Right atrium auricular region (tissue), 2 donors: ENCODE measurements around the gene ASIC5. TPM values are rescaled to one million over a fixed set of nuclear protein-coding genes. Genes with fewer than 3 reads are reported as not detected.

ENCODE experiments used
- DNase-seq: peaks from one replicate; pipeline ENCODE4 v3.0.0-alpha.2; 2019; ENCODE audit warnings: low spot score
- H3K27ac ChIP-seq, 2 donors: fragments of 200-600 bp; sonication (generic); 1 replicate in 1 of 2; 2 replicates in 1 of 2; pipeline ENCODE4 v1.5.1; 2016 to 2019
- H3K27me3 ChIP-seq, 2 donors: fragments of 200-600 bp; sonication (generic); one replicate each; pipeline versions ENCODE4 v1.5.1 to v1.6.0; 2017 to 2019
- H3K36me3 ChIP-seq: fragments of 200-600 bp; sonication (generic); one replicate; pipeline ENCODE4 v1.5.1; 2016
- H3K4me1 ChIP-seq, 2 donors: fragments of 200-600 bp; sonication (generic); one replicate each; pipeline versions ENCODE4 v1.5.1 to v1.6.0; 2017 to 2019
- H3K4me3 ChIP-seq, 2 donors: fragments of 200-600 bp; sonication (generic); 1 replicate in 1 of 2; 2 replicates in 1 of 2; pipeline ENCODE4 v1.5.1; 2017 to 2019; ENCODE audit warnings: mild to moderate bottlenecking in 1 of 2, moderate library complexity in 1 of 2
- H3K9me3 ChIP-seq, 2 donors: fragments of 200-600 bp; sonication (generic); one replicate each; pipeline ENCODE4 v1.5.1; 2019
- total RNA-seq, 2 donors: library from RNA; depleted of rRNA; stranded (reverse); fragments of >200 nt; gene quantifications; one replicate each; pipeline ENCODE4 v1.1.0, GENCODE V29; 2016
- TF ChIP-seq, protein P1 (sequence below), 2 donors: fragments of 200-600 bp; sonication (generic); IDR thresholded peaks; one replicate each; pipeline ENCODE4 v1.5.1; 2019; ENCODE audit warnings: antibody characterized with exemption in 2 of 2

The ASIC5 gene
- total RNA-seq, 2 donors from 2014 or later, result not detected

DNA sequence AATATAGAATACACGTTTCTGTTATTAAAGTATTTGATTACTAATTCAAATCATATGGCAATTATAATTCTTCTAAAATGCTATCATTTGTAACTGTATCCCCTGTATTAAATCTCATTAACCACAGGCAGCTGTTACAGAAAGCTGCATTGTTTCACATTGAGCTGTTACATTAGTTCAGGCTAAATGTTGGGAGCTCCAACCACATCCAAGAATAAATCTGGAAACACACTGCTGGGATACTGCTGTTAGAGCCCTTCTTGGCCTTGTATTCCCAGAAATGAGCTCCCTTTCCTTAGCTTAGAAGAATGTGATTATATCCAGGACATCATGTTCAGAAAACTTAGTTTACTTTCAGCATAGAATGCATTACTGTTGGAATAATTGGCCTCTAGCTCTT lies 59.1 kb downstream of the ASIC5 start:
- H3K4me1 ChIP-seq, result no peaks in the 10 kb centered on the region

DNA sequence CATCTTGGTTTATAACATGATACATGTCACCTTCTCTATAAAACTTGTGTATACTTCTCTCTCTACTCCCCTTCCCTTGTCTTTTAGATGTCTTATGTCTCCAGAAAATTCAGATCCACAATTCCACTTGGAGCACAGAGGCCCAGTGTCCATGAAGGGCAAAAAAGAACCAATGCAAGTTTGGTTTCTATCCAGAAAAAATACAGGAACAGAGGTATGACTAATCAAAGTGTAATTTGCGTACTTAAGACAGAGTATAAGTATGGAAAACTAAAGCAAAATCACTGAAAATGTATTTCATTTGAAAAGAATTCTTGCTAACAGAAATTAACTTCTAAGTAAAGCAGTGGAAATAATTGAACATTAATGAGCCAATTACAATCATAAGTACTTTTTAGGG lies 61.1 kb downstream of the ASIC5 start:
- H3K4me3 ChIP-seq, result no peak overlapping the region
- H3K27me3 ChIP-seq, result no peaks in the 10 kb centered on the region
- H3K36me3 ChIP-seq, result peaks cover 30% of the 10 kb centered on the region
- DNase-seq, result no peak
- H3K27ac ChIP-seq, result no peak overlapping the region
- H3K4me1 ChIP-seq, result no peaks in the 10 kb centered on the region
- H3K9me3 ChIP-seq, result no peaks in the 10 kb centered on the region
- TF ChIP-seq, protein P1, sequence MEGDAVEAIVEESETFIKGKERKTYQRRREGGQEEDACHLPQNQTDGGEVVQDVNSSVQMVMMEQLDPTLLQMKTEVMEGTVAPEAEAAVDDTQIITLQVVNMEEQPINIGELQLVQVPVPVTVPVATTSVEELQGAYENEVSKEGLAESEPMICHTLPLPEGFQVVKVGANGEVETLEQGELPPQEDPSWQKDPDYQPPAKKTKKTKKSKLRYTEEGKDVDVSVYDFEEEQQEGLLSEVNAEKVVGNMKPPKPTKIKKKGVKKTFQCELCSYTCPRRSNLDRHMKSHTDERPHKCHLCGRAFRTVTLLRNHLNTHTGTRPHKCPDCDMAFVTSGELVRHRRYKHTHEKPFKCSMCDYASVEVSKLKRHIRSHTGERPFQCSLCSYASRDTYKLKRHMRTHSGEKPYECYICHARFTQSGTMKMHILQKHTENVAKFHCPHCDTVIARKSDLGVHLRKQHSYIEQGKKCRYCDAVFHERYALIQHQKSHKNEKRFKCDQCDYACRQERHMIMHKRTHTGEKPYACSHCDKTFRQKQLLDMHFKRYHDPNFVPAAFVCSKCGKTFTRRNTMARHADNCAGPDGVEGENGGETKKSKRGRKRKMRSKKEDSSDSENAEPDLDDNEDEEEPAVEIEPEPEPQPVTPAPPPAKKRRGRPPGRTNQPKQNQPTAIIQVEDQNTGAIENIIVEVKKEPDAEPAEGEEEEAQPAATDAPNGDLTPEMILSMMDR (IDR thresholded peaks at IDR 0.05), result no peak

More for the DNA sequence above, 59.1 kb downstream of the ASIC5 start:
- TF ChIP-seq, protein P1 (IDR thresholded peaks at IDR 0.05), result no peak
- Histone ChIP-seq H3K9me3 (no peaks in the 10 kb centered on the region), H3K27ac (no peak overlapping the region), H3K27me3 (no peaks in the 10 kb centered on the region), H3K36me3 (peaks cover 30% of the 10 kb centered on the region), H3K4me3 (no peak overlapping the region)
- no peak for DNase-seq

DNA sequence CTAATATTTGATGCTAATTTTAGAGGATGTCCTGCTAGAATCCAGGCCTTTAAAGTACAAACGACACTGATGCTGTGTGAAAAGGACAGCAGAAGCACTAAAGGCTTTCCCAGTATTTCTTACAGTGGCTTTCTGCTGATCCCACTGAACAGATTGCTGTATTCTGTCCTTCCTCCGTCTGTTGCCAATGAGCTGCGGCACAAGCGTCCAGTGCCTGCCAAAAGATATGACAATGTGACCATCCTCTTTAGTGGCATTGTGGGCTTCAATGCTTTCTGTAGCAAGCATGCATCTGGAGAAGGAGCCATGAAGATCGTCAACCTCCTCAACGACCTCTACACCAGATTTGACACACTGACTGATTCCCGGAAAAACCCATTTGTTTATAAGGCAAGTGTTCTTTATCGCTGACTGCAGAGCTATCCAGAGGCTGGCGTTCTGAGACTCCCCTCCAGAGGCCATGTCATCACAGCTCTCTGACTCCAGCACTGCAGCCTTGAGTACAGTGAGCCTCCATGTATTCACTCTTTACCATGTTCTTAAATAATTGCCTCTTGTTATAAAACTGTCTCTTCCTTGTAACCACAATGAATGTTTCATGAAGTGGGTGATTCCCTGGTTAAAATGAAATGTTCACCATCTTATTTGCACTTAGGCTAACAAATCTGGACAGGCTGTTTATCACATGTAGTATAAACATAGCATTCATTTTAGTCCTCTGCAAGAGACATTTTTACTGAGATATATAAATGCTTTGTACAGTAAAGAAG lies 63.7 kb downstream of the ASIC5 start:
- Histone ChIP-seq H3K27ac (no peak overlapping the region), H3K36me3 (peaks cover 30% of the 10 kb centered on the region), H3K4me1 (no peaks in the 10 kb centered on the region)

DNA sequence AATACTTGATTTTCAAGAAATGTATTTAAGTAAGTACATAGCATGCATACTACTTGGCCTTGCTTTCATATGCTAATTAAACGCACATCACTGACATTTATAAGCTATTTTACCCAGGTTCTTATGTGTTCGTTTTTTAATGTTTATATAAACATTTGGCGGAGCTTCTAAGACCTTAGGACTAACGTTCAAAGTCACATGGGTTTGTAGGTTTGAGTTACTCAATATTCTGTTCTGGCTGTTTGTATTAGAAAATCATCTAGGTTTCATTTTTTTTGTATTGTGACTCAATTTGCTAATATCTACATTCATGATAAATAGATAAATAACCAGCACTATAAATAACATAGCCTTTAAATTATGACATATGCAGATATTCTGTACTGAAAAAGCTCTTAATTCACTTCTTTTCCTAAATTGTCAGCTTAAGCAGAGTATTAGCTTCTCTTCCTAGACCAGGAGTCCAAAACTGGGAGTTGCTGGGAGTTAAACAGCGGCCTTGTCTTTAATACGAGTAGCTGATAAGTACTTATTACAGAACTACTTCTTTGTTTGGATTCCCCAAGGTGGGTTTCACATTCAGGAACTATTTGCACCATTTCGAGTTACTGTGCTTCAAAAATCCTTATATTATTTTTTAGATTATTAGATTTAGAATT lies 65.3 kb downstream of the ASIC5 start:
- H3K36me3 ChIP-seq, result peaks cover 27% of the 10 kb centered on the region
- TF ChIP-seq, protein P1 (IDR thresholded peaks at IDR 0.05), result no peak
- DNase-seq, result no peak
- H3K4me1 ChIP-seq, result no peaks in the 10 kb centered on the region
- no peaks in the 10 kb centered on the region for H3K9me3 ChIP-seq
- H3K4me3 ChIP-seq, result no peak overlapping the region
- no peak overlapping the region for H3K27ac ChIP-seq
- H3K27me3 ChIP-seq, result no peaks in the 10 kb centered on the region

More for the DNA sequence above, 63.7 kb downstream of the ASIC5 start:
- Histone ChIP-seq H3K27me3 (no peaks in the 10 kb centered on the region), H3K9me3 (no peaks in the 10 kb centered on the region), H3K4me3 (no peak overlapping the region)
- TF ChIP-seq, protein P1 (IDR thresholded peaks at IDR 0.05), result no peak
- DNase-seq, result no peak

DNA sequence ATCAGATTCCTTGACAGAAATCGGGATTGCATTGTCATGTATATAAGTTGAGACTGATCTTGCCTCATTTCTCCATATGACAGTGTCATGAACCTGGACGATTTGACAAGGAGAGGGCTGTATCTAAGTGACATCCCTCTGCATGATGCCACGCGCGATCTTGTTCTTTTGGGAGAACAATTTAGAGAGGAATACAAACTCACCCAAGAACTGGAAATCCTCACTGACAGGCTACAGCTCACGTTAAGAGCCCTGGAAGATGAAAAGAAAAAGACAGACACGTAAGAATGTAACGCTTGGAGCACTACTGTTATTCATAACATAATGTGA lies 66.3 kb downstream of the ASIC5 start:
- TF ChIP-seq, protein P1 (IDR thresholded peaks at IDR 0.05), result no peak
- no peaks in the 10 kb centered on the region for H3K4me1 ChIP-seq
- no peaks in the 10 kb centered on the region for H3K9me3 ChIP-seq
- no peak overlapping the region for H3K27ac ChIP-seq
- H3K4me3 ChIP-seq, result no peak overlapping the region
- no peaks in the 10 kb centered on the region for H3K27me3 ChIP-seq
- peaks cover 19% of the 10 kb centered on the region for H3K36me3 ChIP-seq
- DNase-seq, result no peak
